ENCODE data around the gene SEC61G.

Gene SEC61G

DNA sequence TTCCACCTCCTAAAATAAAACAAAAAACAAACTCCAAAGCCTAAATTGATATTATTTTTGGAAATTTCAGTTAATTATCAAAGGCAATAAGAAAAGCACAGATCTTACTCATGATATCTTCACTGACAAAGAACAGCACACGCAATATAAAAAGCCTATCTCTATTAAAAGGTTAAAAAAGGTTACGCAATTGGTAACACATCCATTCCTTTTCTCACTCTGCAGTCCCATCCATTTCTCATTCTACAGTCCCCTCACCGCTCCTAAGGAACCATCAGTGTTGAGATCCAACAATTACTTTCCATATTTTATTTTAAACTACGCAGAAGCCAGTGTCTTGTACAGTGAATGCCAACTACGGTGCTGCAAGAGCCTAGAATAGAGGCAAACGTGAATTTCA is 1.3 kb downstream of the SEC61G start:
- DNase-seq: no peak

DNA sequence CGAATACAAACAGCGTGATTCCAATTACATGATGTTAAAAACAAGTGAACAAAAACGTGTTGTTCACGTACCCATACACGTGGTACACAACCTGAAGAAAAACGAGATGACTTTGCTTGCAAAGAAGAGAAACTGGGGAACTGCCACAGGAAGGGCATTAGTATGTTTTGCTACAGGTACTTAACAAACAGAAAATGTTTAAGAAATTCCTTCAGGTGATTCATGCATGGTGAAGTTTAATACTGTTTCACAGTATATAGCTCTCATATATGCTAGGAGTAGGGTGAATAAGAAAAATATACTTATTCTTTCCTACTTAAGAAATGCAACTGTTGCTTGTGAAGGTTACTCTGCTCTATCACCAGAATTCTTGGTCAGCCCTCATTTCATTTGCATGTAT is 9.8 kb downstream of the SEC61G start:
- no peak for DNase-seq

DNA sequence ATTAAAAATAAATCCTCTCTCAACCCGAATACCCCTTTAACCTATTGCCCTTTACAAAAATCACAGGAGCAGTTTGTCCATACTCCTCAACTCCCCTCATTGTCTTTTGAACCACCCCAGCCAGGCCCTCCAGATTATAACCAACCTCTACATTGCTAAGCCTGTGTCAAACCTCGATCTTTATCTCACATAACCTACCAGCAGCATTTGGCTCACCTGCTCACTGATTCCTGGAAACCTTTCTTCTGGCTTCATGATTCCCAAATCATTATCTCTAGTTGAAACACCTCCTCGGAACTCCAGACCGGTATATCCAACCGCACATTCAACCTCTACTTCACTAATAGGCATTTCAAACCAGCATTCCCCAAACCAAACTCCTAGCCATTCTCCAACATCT is 11.8 kb downstream of the SEC61G start:
- no peak for DNase-seq

DNA sequence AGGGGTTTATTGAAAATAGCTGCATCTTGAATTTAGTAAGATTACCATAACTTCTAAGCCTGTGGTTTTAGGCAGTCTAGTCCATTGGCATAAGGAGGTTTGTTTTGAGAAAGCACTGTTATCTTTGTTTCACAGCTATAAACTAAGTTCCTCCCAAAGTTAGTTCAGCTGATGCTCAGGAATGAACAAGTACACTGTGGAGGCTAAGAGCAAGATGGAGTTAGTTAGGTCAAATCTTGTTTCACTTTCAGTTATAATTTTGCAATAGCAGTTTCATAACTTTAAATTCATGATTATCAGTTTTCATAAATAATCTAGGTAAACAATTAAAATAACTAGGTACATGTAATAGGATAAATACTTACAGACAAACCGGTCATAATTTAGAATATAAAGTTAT is 15.4 kb downstream of the SEC61G start:
- no peak for DNase-seq

DNA sequence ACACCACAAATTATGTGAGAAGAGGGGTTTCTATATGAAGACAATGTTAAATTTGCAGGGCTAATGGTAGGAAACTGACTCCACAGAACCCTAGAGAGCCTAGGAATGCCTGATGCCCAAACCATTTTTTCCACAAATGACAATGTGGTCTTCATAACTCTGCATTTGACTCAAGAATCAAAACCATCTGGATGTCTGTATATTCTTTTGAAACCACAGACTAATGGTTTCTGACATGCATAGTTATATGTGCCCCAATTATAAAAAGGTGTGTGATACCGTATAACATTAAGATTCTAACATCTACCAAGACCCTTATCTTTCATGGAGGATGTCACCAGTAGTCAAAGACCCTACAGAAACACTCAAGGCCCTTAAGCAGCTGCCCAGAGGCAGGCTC is 20.3 kb downstream of the SEC61G start:
- no peak for DNase-seq

DNA sequence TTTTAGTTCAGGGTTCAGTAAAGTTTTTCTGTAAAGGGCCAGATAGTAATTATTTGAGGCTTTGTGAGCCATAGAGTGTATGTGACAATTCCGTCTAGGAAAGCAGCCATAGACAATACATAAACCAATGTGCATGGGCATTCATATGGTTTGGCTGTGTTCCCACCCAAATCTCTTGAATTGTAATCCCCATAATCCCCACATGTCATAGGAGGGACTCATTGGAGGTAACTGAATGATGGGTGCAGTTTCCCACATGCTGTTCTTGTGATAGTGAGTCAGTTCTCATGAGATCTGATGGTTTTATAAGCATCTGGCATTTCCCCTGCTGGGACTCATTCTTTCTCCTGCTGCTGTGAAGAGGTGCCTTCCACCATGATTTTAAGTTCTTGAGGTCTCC is 29.9 kb downstream of the SEC61G start:
- DNase-seq: no peak

DNA sequence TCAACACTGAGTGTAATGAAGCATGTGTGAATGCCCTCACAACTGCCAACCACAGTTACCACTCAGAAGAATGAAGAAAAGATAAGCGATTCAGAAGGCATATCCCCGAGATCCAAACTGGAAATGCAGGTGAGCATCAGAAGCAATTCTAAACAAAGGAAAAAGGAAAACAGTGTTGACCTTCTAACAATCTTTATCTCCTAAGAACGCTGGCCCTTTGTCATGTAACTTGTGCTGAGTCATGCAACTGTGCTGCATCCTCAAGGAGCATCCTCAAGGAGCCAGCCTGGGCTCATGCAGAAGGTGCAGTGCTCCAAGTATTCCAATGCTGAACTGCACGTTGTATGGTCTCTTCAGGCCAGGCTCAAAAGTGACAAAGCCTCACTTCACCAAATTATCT is 30.6 kb downstream of the SEC61G start:
- no peak for DNase-seq

DNA sequence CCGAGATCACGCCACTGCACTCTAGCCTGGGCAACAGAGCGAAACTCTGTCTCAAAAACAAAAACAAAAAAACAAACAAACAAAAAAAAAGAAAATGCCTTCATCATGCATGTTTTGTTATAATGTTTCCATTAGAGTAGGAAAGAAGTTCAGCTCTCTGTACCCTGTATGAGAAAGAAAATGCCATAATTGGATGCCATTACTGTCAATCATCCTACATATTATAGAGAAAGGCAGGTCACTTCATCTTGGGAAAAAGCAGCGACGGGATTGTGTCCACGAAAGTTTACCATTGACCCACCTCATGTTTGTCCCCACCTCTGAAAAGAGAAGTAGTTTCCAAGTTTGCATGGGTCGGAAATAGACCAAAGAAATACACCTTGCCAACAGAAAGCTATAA is 33.8 kb downstream of the SEC61G start:
- DNase-seq: no peak

DNA sequence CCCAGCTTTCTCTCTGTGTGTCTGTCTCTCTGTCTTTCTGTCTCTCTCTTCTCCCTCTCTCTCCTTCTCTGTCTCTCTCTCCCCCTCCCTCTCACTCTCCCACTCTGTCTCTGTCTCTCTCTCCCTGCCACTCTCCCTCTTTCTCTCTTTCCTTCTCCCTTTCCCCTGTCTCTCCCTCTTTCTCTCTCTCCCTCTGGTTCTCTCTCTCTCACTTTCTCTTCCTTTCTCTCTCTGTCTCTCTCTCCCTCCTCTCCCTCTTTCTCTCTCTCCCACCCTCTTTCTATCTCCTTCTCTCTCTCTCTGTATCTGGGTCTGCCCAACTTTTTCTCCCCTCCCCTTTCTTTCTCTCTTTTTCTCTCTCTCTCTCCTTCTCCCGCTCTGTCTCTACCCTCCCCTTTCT is 36.5 kb downstream of the SEC61G start:
- no peak for DNase-seq

DNA sequence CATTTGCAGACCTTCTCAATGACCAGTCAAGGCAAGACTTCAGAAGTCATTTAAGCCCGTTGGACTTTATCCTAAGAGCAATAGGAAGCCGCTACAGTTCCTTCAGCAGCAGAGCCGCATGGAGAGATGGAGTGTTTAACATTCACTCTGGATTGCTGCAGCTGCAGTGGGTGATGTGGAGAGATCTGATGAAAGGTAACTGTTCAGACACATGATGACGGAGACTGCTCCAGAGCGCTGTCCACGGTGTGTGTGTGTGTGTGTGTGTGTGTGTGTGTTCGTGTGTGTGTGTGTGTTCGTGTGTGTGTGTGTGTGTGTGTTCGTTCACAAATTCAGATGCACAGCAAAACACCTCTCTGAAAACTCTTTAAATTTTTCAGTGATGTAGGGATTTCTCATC is 37.0 kb downstream of the SEC61G start:
- DNase-seq: no peak

DNA sequence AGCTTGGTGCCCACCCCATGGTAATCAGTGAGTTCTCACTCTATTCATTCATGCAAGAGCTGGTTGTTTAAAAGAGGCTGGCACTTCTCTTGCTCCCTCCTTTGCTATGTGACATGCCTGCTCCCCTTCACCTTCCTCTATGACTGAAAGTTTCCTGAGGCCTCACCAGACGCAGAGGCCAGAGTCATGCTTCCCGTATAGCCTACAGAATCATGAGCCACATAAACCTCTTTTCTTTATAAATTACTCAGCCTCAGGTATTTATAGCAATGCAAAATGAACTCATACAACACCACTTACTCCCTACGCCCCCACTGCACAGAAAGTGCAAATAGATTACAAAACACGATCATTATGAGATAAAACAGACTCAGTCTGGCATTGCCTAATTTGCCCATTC is 39.0 kb downstream of the SEC61G start:
- DNase-seq: no peak

DNA sequence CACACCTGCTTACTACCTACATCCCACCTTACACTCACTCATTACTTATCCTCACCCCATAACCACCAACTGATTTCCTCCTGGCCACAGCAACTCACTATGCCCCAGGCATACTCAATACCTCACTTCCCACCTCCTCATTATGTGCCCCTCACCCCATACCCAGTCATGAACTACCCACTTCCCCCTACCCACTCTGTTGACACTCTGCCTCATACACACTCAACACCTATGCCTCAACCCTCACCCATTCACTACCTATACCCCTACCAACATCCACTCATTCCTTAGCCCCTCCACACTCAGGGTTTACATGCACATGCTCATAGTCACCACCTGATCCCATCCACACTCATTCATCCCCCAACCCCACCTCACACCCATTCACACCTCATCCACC is 39.6 kb downstream of the SEC61G start:
- no peak for DNase-seq

DNA sequence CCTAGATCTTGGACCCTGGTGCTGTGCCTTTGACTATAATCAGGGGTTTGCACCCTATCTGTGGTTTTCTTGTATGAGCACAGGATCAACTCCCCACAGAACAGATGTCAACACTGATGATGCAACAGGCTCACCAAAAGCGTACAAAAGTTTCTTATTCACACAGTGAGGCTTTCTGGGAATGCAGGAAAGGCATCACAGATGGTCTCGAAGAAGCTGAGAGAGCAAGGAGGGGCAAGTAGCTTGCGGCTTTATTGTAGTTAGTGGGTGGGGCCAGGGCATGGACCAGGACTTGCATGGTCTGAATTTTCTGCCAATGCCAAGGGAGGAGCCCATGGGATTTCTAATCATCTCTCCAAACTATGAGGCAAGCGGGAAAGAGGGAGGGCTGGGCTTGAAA is 46.2 kb downstream of the SEC61G start:
- DNase-seq: no peak

DNA sequence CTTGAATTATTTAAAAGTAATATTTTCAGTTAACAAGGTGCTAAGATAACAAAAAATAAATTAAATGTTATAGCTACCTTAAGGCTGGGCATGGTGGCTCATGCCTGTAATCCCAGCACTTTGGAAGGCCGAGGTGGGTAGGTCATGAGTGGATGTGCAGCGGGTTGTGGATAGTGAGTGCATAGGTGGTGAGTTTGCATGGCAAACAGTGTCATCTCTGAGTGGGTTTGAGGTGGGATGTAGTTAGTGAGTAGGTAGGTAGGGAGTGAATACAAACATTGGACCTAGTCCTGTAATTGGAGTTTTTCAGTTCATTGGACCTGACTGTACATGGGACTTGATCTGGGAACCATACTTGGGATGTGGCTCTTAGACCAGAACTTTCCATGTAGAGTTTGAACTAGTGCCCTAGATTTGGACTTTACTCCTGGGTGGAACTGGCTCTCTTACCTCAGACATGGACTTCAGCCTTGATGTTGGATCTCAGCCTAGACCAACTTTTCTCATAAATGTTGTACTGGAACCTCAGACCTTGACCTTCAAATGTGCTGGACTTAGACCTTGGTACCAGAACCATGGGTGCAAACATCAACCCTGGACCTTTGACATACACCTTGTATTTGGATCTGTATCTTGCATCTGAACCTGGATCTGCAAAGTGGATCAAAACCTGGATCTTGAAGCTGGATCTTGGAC is 47.0 kb downstream of the SEC61G start:
- no peak for DNase-seq

DNA sequence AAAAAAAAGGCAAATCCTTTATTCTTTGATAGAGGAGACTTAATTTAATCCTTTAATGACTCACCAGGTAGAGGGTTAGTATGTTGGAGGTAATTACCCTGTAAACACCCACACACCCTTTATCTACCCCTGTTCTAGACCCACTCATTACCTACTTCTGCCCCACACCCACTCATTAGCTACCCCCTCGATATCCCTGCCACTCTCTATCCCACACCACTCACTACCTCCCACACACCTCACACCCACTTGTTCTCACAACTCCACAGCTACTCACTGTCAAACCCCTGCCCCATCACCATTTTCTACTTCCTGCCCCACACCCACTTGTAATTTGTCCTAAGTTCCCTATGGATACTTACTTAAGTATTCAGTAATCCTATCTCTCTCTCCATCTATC is 49.7 kb downstream of the SEC61G start:
- DNase-seq: no peak

DNA sequence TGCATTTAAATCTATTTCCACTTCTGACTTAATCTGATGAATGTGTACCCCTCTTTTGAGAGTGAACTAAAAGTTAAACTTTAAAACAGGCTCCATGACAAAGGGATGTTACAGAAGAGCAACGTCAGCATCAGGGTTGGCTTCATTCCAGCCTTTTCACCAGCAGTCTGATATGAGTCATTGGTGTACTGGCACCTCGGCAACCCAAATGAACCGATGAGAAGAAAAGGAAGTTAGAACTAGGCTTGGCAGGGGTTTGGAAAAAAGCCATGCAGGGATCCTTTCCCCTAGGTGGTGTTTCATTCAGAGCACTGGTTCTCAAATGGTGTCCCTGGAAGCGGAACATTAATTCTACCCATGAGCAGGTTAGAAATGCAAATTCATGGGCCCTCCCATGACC is 53.6 kb downstream of the SEC61G start:
- no peak for DNase-seq

DNA sequence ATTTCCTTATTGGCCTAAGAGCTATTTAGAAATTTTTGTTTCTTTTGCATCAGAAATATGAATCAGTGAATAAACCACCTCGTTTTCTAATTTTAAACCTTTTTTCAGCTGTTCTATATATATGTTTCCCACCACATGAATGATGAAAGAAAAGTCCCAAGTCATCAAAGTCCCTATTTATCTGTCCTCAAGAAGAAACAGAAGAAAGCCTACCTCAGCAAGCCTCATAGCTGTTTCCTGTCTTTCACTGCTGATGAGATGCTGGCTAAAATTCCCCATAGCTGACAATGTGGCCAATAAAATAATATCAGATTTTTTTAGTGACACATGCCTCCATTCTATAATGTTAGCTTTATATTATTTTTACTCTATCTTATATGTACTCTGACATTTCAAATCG is 54.2 kb downstream of the SEC61G start:
- no peak for DNase-seq

Data from right hindlimb (tissue), 1 donor.